ENCODE results near the gene PDCD1. TPM values are rescaled to one million over a fixed set of nuclear protein-coding genes. Genes with fewer than 3 reads are reported as not detected.

PDCD1 gene
- total RNA-seq, 5 donors from 2014 or later (not counting 1 experiment from before 2014, with no cell fraction given): 1.3 to 6.8 (median 5.2) TPM

DNA sequence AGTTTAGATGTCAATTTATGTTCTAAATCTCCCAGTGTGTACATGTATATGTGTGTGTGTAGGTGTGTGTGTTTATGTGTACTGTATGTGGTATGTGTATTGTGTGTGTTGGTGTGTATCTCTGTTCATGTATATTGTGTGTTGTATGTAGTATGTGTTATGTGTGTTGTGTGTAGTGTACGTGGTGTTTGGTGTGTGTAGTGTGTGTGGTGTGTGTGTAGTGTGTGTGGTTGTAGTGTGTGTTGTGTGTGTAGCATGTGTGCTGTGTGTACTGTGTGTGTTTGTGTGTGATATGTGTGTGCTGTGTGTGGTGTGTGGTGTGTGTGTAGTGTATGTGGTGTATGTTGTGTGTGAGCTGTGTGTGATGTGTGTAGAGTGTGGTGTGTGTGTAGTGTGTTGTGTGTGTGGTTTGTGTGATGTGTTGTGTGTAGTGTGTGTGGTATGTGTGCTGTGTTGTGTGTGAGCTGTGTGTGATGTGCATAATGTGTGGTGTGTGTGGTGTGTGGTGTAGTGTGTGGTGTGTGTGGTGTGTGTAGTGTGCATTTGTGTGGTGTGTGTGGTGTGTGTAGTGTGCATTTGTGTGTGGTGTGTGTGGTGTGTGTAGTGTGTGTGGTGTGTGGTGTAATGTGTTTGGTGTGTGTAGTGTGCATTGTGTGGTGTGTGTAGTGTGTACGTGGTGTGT is 5.6 kb upstream of the PDCD1 start:
- Histone ChIP-seq H3K27me3 (replicated peaks in 1 of 2; ENCODE audit: control insufficient read depth in 2 of 2, extremely low read depth in 1 of 2, insufficient read depth in 2 of 2, low read length in 1 of 2) (peaks cover 0 to 36% of the 10 kb centered on the region in 2 experiments), H3K9me3 (no peaks in the 10 kb centered on the region), H3K27ac (ENCODE audit: low read length) (peak overlapping the region; percentile 38), H3K36me3 (ENCODE audit: control insufficient read depth in 2 of 2, extremely low read depth in 1 of 2, insufficient read depth in 1 of 2, low read length in 1 of 2) (no peaks in the 10 kb centered on the region), H3K4me1 (ENCODE audit: control insufficient read depth in 1 of 2, extremely low read depth in 1 of 2, insufficient read depth in 2 of 2, low read length in 2 of 2) (peaks cover 12 to 99% of the 10 kb centered on the region in 2 experiments), H3K4me3 (ENCODE audit: control insufficient read depth in 1 of 2, extremely low read depth in 1 of 2, low read length in 1 of 2) (peak overlapping the region in 1 of 2 donors; percentile 13)
- ATAC-seq (replicated peaks in 1 of 4) (no peak), DNase-seq (no peak)
- Mint-ChIP-seq H3K27me3 (peaks cover 19 to 40% of the 10 kb centered on the region in 2 donors), H3K9me3 (no peaks in the 10 kb centered on the region), H3K36me3 (no peaks in the 10 kb centered on the region), H3K4me1 (peaks cover 61 to 81% (median 68%) of the 10 kb centered on the region in 3 donors), H3K4me3 (peak overlapping the region in 2 of 3 donors; percentile 2 to 4), H3K27ac (peak overlapping the region; percentile 55 to 64)
- ChIA-PET CTCF (no interaction called here), POLR2A (no interaction called here)
- 64% methylated on average over 2 of the region's 2 CpGs for WGBS (ENCODE audit: insufficient coverage)

DNA sequence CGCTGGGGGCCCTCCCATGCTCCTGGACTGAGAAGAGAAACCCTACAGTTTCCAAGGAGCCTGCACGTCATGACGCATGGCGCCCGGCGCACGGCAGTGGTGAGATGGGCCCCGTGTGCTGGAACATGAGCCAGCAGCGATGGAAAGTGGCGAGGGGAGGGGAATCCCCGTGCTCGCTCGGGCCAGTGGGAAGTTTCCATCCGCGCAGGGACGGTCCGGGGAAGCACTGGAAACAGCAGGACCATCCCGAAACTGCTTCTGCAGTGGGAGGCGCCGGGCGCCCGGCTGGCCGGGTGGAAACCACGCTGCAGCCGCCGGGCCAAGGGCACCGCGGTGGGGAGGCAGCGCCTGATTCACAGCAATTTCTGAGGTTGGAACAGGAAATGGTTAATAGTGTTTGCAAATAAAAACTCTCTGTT is 4.9 kb upstream of the PDCD1 start:
- Histone ChIP-seq H3K4me1 (ENCODE audit: control insufficient read depth in 1 of 2, extremely low read depth in 1 of 2, insufficient read depth in 2 of 2, low read length in 2 of 2) (peaks cover 12 to 98% of the 10 kb centered on the region in 2 experiments), H3K27me3 (replicated peaks in 1 of 2; ENCODE audit: control insufficient read depth in 2 of 2, extremely low read depth in 1 of 2, insufficient read depth in 2 of 2, low read length in 1 of 2) (peaks cover 0 to 36% of the 10 kb centered on the region in 2 experiments), H3K4me3 (ENCODE audit: control insufficient read depth in 1 of 2, extremely low read depth in 1 of 2, low read length in 1 of 2) (peak overlapping the region; percentile 5 to 13), H3K9me3 (no peaks in the 10 kb centered on the region), H3K27ac (ENCODE audit: low read length) (peak overlapping the region; percentile 38), H3K36me3 (ENCODE audit: control insufficient read depth in 2 of 2, extremely low read depth in 1 of 2, insufficient read depth in 1 of 2, low read length in 1 of 2) (no peaks in the 10 kb centered on the region)
- Mint-ChIP-seq H3K9me3 (no peaks in the 10 kb centered on the region), H3K4me3 (peak overlapping the region; percentile 47 to 69 (median 56)), H3K27me3 (peaks cover 19 to 40% of the 10 kb centered on the region in 2 donors), H3K36me3 (no peaks in the 10 kb centered on the region), H3K4me1 (peaks cover 55 to 77% (median 64%) of the 10 kb centered on the region in 3 donors), H3K27ac (peak overlapping the region; percentile 75 to 80)
- ATAC-seq (replicated peaks in 1 of 4) (peak in 2 of 4 experiments; percentile 7 to 11), DNase-seq (peak in 4 of 35 experiments; percentile 4 to 65 (median 38))
- CTCF ChIA-PET: no interaction called here
- WGBS (ENCODE audit: insufficient coverage): 5% methylated on average over 19 of the region's 29 CpGs
- POLR2A ChIA-PET: no interaction called here

DNA sequence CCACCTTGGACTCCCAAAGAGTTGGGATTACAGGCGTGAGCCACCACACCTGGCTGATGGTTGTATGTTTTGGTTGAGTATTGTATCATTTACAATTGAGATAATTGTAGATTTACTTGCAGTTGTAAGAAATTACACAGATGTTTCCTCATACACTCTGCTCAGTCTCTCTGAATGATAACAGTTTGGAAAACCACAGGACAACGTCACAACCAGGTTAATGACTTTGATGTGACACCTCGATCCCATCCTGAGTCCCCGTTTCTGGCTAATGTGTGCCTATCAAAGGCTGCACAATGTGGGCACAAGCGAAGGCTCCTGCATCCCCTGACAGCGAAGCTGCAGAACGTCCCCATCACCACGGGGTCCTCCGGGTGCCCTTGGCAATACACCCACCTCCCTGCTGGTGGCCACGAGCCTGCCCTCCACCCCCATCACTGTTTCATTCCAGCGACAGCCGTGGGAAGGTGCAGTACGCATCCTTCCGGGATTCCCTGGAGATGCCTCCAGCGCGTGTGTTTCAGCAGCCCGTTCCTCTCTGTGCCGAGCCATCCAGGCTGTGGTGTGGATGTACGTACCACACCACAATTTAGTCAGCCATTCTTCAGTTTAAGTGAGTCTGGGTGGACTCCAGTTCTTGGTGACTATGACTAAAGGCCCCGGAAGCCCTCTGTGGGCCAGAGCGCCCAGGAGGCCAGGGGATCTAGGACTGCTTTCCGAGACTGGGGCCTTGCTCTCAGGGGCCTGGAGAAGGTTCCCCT is 4.3 kb upstream of the PDCD1 start:
- POLR2A ChIA-PET: no interaction called here
- WGBS (ENCODE audit: insufficient coverage): 40% methylated on average over 6 of the region's 22 CpGs
- H3K27ac Mint-ChIP-seq: peak overlapping the region; percentile 75 to 80

DNA sequence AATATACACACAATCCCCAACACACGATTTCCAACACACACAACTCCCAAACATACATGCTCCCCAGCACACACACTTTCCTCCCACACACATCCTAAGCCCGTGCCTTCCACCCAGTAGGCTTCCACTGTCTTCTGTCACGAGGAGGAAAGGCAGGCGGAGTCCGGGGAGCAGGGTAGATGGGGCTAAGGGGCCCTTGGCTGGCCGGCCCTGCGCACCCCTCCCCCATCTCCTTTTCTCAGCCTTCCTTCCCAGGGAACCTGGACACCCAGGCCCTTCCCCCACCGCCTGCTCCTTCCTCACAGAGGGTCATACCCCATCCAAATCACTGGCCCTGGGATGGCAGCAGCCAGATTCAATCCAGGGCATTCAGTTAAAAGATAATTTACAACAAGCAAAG is 3.4 kb upstream of the PDCD1 start:
- ATAC-seq (replicated peaks in 1 of 4) (no peak), DNase-seq (no peak)
- Mint-ChIP-seq H3K4me3 (peak overlapping the region in 1 of 3 donors; percentile 81), H3K36me3 (no peaks in the 10 kb centered on the region), H3K9me3 (no peaks in the 10 kb centered on the region), H3K27ac (no peak overlapping the region), H3K27me3 (peaks cover 19 to 40% of the 10 kb centered on the region in 2 donors), H3K4me1 (peaks cover 45 to 69% (median 62%) of the 10 kb centered on the region in 3 donors)
- no peaks in the 10 kb centered on the region for H3K9me3 ChIP-seq
- 81% methylated on average over 3 of the region's 8 CpGs for WGBS (ENCODE audit: insufficient coverage)
- H3K27me3 ChIP-seq (replicated peaks in 1 of 2; ENCODE audit: control insufficient read depth in 2 of 2, extremely low read depth in 1 of 2, insufficient read depth in 2 of 2, low read length in 1 of 2): peaks cover 0 to 36% of the 10 kb centered on the region in 2 experiments
- no peak overlapping the region for H3K4me3 ChIP-seq (ENCODE audit: control insufficient read depth in 1 of 2, extremely low read depth in 1 of 2, low read length in 1 of 2)
- peaks cover 5 to 98% of the 10 kb centered on the region in 2 experiments for H3K4me1 ChIP-seq (ENCODE audit: control insufficient read depth in 1 of 2, extremely low read depth in 1 of 2, insufficient read depth in 2 of 2, low read length in 2 of 2)
- ChIA-PET POLR2A (no interaction called here), CTCF (no interaction called here)
- H3K36me3 ChIP-seq (ENCODE audit: control insufficient read depth in 2 of 2, extremely low read depth in 1 of 2, insufficient read depth in 1 of 2, low read length in 1 of 2): no peaks in the 10 kb centered on the region
- H3K27ac ChIP-seq (ENCODE audit: low read length): no peak overlapping the region

More for the DNA sequence above, 4.3 kb upstream of the PDCD1 start:
- H3K4me3 Mint-ChIP-seq: peak overlapping the region; percentile 47 to 69 (median 56)
- DNase-seq (peak in 1 of 35 experiments; percentile 2), ATAC-seq (replicated peaks in 1 of 4) (peak in 1 of 4 experiments; percentile 2)
- H3K9me3 ChIP-seq: no peaks in the 10 kb centered on the region
- H3K36me3 Mint-ChIP-seq: no peaks in the 10 kb centered on the region
- peaks cover 52 to 75% (median 63%) of the 10 kb centered on the region in 3 donors for H3K4me1 Mint-ChIP-seq
- H3K9me3 Mint-ChIP-seq: no peaks in the 10 kb centered on the region
- H3K27me3 Mint-ChIP-seq: peaks cover 19 to 40% of the 10 kb centered on the region in 2 donors
- H3K4me3 ChIP-seq (ENCODE audit: control insufficient read depth in 1 of 2, extremely low read depth in 1 of 2, low read length in 1 of 2): peak overlapping the region; percentile 5 to 13
- peaks cover 0 to 36% of the 10 kb centered on the region in 2 experiments for H3K27me3 ChIP-seq (replicated peaks in 1 of 2; ENCODE audit: control insufficient read depth in 2 of 2, extremely low read depth in 1 of 2, insufficient read depth in 2 of 2, low read length in 1 of 2)
- H3K36me3 ChIP-seq (ENCODE audit: control insufficient read depth in 2 of 2, extremely low read depth in 1 of 2, insufficient read depth in 1 of 2, low read length in 1 of 2): no peaks in the 10 kb centered on the region
- H3K27ac ChIP-seq (ENCODE audit: low read length): peak overlapping the region; percentile 38
- peaks cover 10 to 98% of the 10 kb centered on the region in 2 experiments for H3K4me1 ChIP-seq (ENCODE audit: control insufficient read depth in 1 of 2, extremely low read depth in 1 of 2, insufficient read depth in 2 of 2, low read length in 2 of 2)
- CTCF ChIA-PET: no interaction called here

DNA sequence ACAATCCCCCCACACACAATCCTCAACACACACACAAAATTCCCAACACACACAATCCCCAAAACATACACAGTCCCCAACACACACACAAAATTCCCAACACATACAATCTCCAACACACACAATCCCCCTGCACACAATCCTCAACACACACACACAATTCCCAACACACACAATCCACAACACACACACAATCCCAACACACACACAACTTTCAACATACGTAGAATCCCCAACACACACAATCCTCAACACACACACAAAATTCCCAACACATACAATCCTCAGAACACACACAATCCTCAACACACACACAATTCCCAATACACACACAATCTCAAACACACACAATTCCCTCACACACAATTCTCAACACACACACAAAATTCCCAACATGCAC is 2.6 kb upstream of the PDCD1 start:
- CTCF ChIA-PET: no interaction called here
- peak overlapping the region in 2 of 3 donors; percentile 44 to 81 for H3K4me3 Mint-ChIP-seq
- Histone ChIP-seq H3K27me3 (replicated peaks in 1 of 2; ENCODE audit: control insufficient read depth in 2 of 2, extremely low read depth in 1 of 2, insufficient read depth in 2 of 2, low read length in 1 of 2) (peaks cover 0 to 36% of the 10 kb centered on the region in 2 experiments), H3K4me3 (ENCODE audit: control insufficient read depth in 1 of 2, extremely low read depth in 1 of 2, low read length in 1 of 2) (no peak overlapping the region), H3K27ac (ENCODE audit: low read length) (no peak overlapping the region), H3K9me3 (no peaks in the 10 kb centered on the region), H3K36me3 (ENCODE audit: control insufficient read depth in 2 of 2, extremely low read depth in 1 of 2, insufficient read depth in 1 of 2, low read length in 1 of 2) (no peaks in the 10 kb centered on the region), H3K4me1 (ENCODE audit: control insufficient read depth in 1 of 2, extremely low read depth in 1 of 2, insufficient read depth in 2 of 2, low read length in 2 of 2) (peaks cover 5 to 98% of the 10 kb centered on the region in 2 experiments)
- no peaks in the 10 kb centered on the region for H3K9me3 Mint-ChIP-seq
- H3K36me3 Mint-ChIP-seq: no peaks in the 10 kb centered on the region
- H3K27ac Mint-ChIP-seq: peak overlapping the region; percentile 13 to 73
- ATAC-seq (replicated peaks in 1 of 4): no peak
- 90% methylated on average over 1 of the region's 1 CpG for WGBS (ENCODE audit: insufficient coverage)
- DNase-seq: no peak
- peaks cover 49 to 73% (median 69%) of the 10 kb centered on the region in 3 donors for H3K4me1 Mint-ChIP-seq
- POLR2A ChIA-PET: no interaction called here
- H3K27me3 Mint-ChIP-seq: peaks cover 19 to 40% of the 10 kb centered on the region in 2 donors
